GM18861 (cell line): ENCODE measurements around the gene DNAJB8.

Source experiments
- ATAC-seq: cut with Tn5 transposase; IDR thresholded peaks from one replicate; pipeline ENCODE4 v1.9.1; 2021; ENCODE audit not compliant: unreplicated experiment

The DNAJB8 gene

DNA sequence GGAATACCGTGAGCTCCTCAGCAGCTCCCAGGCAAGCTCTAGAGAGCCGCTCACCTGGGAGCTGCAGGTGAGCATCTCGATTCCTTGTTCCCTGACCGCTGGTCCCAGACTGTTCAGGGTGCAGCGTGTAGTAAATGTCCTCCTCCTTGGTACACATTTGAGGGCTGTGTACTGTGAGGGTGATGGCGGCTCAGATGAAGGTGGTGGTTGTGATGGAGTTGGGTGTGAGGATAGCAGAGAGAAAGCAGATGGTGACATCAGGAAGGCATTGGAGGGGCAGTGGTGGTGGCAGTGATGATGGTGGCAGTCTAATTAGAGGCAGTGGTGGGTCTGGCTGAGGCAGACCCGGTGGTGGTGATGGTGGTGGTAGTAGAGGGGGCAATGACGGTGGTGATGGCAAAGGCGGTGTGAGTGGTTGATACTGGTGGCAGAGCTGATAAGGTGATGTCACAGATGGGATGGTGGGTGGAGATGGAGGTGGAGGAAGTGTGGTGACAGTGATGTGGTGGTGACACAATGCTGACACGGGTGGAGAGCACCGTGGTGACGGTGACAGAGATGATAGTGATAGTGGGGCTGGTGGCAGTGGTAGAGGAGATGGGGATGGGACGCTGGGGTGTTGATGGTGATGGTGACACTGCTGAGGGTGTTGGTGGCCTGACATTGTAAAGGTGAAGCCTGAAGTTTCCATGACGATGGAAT lies at the start of gene DNAJB8:
DNAJB8 (minus strand) TSS at position 51 of the 702 bp plus-strand sequence. CDS start 3,645 bp downstream, outside the sequence.
- no peak for ATAC-seq

DNA sequence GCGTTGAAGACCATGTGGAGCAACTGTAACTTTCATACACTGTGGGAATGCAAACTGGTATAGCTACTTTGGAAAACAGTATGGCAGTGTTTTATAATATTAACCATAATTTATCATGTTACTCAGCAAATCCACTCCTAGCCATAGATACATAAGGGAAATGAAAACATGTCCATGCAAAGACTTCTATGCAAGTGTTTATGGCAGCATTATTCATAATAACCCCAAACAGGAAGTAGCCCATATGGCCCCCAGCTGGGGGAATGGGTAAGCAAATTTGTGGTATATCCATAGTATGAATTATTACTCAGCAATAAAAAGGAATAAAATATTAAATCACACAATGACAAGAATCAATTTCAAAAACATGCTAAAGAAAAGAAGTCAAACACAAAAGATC lies 49.3 kb upstream of the DNAJB8 start:
- ATAC-seq: no peak

DNA sequence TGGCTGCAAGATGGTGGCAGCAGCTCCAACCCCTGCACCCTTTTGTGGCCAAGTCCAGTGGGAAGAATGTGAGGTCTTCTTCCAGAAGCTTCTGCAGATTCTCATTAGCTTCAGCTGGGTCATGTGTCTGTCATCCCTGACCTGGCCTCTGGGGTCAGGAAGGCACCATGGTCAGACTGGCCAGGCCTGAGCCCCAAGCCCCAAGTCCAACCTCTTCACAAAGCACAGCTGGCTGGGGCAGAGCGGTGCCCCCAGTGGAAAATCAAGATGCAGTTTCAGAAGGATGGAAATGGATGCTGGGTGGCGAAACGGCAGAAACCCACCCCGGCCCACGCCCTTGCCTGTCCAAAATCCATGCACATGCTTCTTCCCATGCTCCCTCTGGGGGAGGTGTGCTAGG lies 42.2 kb upstream of the DNAJB8 start:
- ATAC-seq: no peak

DNA sequence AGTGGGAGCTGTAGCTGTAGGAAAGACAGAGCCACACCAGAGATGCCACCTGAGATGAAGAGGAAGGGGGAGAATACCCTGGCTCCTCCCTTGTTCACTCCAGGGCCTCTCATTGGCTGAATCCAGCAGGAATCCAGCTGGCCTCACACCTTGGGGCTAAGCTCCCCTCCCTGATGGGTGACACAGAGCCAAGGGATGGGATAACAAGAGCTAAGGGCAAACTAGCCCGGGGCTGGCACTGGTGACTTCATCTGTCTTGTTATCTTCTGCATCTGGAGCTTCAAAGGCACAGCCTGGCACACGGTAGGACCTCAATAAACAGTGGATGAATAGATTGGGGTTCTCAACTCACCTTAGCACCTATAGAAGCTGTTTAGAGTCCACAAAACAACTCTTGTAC lies 40.1 kb upstream of the DNAJB8 start:
- ATAC-seq: no peak

DNA sequence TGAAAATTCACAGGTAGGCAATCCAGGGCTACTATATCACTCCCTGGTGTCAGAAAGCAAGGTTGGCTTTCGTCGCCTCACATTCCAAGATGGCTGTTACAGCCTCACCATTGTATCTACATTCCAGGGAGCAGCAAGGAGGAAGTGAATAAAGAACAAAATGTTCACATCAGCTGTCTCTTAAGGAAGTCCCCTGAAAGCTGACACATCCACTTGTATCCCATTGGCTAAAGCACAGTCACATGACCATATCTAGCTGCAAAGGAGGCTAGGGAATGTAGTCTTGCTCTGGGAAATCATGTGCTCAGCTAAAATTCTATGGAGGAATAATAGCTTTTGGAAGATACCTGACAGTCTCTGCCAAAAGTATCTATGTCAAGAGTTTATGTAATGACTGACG lies 39.1 kb upstream of the DNAJB8 start:
- no peak for ATAC-seq

DNA sequence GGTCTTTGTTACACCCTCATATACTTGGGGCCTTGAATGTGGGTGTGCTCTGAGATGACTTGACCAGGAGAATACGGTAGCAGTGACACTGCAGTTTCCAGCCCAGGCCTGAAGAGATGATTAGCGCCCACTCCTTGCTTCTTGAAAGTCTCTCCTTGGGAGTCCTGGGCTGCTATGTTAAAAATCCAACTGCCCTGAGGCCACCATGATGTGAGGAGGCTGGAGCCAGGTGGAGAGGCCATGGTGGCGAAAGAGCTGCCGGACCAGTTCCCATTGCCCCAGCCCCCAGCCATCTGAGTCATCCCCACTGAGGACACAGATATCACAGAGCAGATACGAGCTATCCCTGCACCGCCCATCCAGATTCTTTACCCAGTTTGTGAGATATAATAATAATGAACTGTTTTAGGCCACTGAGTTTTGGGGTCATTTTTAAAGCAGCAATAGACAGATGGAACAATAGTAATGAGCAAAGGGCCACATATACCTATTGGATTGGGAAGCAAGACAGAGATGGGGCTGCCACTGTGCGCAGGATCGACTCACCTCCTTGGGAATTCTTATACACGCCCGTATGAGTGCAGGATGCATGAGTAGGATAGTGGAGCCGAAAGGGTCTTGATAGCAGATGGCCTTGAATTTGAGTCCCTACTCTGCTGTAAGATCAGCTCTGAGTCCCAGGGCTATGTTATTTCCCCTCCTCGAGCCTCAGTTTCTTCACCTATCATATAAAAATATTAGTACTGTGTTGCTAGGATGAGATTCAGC lies 38.5 kb upstream of the DNAJB8 start:
- ATAC-seq: no peak

DNA sequence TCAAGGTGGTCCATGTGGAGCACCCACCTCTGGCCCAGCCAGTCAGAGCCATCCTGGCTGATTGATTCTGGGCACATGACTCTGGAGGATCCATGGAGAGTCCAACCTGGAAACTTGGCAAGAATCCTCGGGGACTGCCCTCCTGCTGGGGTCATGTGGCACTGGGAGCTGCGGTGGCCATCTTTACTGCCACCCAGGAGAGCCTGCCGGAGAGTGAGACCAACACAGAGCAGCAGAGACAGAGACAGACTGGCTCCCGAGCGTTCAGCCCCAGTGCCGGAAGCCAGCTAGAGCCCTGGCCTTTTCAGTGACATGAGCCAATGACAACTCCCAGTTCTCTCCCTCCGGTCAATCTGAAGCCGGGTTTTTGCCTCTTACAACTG lies 37.8 kb upstream of the DNAJB8 start:
- ATAC-seq: no peak

DNA sequence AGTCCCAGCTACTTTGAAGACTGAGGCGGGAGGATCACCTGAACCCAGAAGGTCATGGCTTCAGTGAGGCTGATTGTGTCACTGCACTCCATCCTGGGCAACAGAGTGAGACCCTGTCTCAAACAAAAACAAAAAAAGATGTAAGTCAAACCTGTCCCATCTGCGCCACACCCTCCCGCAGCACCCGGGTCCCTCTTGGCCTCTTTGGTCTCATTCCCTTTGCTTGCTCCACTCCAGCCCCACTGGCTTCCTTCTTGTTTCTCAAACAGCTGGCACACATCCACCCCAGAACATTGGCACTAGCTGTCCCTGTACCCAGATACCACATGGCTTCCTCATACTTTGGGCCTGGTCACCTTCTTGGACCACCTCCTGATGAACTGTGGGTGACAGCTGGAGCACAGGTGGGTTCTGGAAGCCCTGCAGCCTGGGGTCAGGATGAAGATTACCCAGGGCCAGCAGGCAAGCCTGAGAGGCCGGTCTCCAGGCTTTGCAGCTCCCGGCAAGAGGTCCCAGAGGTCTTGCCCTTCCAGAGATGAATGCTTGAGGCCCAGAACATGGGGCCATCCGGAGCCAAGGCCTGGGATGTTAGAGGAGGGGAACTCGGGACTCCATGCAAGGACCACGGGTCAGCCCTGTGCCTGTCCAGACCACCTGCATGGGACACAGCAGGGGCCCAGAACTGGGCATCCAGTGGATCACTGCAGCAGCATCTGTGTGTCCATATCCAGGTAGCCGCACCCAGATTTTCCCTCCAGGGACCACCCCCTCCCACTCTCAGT lies 37.3 kb upstream of the DNAJB8 start:
- no peak for ATAC-seq

DNA sequence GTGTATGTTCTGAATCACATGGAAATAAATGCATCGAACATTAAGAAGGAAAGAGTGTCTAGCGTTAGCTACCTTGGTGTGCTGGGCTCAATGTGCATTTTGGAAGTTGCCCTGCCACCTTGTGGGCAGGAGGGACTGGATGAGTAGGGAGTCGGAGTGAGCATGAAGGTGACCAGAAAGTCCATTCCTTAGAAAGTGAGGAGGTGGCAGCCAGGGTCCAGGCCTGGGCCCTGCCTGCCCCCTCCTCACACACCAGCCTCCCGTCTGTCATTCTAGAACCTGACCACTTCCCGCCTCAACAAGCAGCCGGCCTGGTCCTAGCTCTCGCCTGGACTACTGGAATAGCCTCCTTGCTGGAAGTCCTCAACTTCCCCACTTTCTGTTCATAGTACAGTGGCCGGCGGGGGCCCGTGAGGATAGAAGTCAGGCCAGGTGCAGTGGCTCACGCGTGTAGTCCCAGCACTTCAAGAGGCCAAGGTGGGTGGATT lies 36.5 kb upstream of the DNAJB8 start:
- ATAC-seq: no peak

DNA sequence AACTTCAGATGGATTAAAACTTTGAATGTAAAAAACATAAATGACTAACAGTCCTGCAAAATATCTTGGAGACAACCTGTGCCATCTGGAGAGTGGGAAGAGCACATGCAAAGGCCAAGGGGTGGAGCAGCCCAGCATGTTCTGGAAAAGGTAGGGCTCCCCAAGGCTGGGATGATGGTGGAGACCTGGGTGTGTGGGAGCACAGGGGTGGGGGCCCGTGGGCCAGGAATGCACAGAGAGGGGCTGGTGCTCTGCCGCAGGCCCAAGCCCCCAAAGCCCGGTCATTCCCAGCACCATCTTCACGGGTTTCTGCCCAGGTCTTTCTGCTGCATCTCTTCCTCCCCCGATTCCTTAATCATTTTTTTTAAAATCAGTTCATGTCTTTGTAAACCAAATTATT lies 36.0 kb upstream of the DNAJB8 start:
- ATAC-seq: no peak

DNA sequence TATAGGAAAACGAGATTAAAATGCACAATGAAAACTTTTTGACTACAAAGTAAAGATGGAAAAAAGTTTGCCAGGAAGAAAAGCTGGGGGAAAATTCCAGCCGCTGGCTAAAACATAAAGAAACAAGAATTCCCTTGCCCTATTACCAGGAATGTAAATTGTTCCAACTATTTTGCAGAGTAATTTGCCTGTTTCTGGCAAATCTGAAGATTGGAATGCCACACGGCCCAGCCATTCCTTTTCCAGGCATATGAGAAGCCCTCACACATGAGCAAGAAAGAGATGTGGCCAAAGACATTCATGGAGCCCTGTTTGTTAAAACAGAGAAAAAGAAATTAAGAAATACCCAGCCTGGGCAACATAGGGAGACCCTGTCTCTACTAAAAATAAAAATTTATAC lies 34.7 kb upstream of the DNAJB8 start:
- ATAC-seq: no peak

DNA sequence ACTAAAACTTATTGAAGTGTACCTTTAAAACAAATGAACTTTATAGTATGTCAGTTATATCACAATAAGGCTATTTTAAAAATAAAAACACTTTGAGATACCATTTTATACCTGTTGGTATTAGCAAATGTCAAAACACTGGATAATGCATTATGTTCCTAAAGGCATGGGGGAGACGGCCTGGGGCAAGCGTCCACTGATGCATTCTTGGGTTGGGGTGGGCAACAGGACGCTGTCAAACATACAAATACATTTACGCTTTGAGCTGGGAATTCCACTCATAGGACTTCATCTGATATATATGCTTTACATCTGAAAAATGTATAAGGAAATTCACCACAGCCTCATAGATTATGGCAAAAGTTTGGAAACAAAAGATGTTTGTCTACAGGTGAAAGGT lies 33.9 kb upstream of the DNAJB8 start:
- ATAC-seq: no peak

DNA sequence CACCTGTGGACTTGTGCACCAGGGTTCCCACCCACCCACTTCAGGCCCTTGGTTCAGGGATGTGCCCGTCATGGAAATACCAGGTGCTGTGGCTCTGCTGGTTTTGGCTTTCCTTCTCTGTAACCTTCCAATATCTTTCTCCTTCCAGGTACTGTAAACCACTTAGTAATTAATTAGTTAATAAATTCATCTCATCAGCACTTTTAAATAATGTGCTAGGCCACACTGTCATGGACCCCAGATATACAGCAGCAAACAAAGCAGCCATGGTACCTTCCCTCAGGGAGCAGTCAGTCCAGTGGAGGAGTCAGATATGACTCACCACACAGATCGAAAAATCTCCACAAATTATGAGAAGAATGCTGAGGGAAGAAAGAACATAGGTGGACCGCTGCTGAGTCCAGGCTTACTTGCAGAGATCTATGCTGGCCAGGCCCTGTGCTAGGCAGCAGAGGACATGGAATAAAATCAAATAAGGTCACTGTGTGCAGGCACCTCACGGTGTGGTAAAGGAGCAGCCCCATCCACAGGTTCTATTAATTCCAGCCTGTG lies 33.1 kb upstream of the DNAJB8 start:
- no peak for ATAC-seq

DNA sequence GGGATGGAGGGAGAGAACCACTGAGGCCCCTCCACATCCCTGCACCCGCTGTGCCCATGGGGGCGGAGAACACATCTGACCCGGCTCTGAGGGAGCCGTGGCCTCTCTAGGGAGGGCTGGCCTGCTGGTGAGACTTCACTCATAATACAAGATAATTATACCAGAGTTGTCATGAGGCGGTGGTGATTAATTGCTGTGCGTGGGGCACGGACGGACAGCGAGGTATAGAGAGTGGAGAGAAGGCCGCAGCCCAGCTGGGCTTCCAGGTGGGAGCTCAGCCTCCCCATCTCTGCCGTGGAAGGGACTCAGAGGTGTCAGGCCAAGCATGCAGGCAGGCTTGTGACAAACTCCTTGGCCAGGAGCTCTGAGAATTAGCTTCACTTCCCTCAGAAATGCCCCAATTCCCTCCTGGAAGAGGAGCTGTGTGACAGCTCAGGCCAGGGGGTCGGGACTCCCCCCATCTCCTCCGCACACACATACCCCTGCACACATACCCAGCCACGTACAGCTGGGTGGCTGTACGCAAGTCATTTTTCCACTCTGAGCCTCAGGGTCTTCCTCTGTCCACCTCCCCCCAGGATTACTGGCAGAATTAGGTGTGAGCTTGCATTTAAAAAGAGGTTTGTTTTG lies 32.3 kb upstream of the DNAJB8 start:
- ATAC-seq: no peak

DNA sequence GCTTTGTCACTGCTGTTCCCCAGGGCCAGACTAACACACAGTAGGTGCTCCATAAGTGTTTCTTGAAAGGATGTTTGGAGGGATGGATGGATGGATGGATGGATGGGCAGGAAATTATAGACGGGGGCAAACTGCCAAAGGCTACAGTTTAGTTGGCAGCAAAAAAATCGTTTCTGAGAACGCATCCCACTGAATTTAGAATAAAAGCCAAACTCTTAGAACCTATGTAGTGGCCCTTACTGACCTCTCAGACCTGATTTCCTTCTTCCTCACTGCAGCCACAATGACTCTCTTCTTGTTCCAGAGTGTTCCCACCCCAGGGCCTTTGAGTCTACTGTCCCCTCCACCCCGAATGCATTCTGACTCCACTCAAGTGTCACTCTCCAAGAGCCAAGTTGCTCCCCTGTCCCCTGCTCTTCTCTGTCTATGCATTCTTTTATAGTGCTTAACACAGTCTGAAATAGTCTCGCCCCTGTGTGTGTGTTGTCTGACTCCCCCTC lies 31.5 kb upstream of the DNAJB8 start:
- no peak for ATAC-seq

DNA sequence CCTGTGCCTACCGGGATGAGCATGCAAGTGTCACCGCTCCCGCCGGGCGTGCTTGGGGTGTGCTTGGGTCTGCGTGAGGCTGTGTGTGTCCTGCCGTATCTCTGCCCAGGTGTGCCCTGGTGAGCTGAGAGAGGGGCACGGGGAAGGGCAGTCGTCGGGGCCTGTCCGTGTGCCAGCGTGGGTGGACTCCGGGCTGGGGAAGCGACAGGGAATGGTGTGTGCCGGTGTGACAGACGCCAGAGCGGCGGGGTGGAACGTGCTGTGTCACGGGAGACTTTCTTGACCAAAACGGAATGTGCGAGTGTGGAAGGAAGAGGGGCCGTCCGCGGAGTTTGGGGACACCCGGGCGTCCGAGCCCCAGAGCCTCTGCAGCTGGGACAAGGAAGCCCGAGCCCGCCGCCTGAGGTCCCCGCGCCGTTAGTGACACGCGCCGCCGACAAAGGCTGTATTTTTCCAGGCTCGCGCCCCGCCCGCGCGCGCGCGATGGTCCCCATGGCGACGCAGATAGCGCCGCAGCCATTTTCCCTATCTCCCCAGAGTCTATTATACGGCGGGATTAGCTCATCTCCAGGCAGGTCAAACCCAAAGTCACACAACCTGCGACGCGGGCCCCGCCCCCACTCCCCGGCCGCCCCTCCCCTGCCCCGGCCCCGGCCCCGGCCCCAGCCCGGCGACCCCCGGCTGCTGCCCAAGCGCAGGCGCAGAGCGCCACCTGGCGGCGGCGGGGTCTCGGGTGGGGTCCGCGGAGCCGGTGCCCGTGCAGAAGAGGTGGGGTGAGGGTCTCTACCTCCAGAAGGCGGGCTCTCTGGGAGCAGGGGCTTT lies 30.8 kb upstream of the DNAJB8 start:
- no peak for ATAC-seq

DNA sequence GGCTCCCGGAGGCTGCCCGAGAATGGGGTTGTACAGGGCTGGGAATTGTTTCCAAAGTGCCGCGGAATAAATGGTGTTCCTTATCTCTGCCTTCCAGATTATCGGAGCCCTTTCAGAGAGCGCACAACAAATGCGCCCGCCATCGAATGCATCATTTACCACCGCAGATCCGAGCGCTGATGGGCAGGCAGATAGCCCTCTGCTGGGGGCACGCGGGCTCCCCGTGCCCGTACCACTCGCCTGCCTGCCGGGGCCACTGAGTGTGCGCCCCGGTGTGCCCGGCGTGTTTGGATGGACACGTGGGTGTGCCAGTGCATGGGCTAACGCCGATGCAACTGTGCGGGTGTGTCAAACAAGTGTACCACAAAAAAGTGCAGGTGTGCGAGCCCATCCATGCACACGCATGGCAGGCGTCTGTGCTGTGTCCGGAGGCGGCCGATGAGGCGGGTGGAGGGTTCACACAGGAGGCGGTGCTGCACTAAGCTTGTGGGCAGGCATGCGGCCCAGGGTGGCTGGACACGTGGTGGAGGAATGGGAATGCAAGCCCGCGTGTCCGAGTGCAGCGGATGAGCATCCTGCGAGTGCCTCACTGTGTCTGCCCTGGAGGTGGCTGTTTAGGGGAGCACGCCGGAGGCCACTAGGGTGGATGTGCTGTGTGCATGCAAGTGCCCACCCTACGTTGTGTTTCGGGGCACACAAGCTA lies 30.1 kb upstream of the DNAJB8 start:
- no peak for ATAC-seq

DNA sequence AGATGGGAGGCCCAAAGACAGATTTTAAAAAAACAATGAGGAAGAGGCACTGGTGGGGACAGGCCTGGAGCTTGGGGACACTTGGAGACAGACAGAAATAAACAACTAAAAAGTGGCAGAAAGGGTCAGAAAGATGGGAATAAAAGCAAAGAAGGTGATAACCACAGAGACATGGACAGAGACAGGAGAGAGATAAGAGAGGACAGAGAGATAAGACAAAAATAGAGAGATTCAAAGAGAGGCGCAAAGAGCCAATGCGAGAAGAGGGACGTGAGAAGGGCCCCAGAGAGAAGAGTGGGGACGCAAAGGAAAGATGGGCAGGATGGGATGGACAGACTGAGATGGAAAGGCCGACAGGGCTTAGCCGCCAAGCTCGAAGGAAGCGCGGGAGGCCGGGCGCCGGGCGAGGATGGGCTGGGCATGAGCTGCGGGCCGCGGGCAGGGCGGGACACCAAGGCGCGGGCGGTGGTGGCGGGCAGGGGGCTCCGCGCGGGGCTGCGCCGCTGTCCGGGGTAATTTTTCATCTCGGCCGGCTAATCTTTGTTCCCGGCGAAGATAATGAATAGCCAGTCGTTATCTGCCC lies 29.4 kb upstream of the DNAJB8 start:
- no peak for ATAC-seq

DNA sequence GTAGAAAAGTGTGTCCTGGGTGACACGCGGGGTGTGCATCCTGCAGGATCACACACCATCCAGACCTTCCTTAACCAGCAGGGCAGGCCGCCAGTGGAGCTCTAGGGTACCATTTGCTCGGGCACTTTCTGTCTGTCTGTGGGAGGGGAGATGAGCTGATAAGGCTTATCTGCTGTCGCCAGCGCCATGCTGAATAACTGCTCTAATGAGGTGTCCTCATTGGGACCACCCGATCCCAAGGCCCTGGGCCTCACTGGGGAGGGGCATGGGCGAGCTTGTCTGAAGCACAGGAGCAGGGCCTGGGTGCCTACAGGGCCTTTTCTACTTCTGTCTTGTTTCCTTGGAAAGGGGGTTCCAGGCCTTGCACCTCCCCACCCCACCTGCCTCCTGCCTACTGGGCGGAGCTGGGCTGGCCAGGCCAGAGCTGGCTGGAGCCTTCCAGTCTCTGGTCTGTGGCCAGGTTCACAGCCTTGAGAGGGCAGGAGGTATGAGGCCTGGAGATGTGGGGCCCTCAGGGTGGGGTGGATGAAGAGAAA lies 28.8 kb upstream of the DNAJB8 start:
- ATAC-seq: no peak
